NCI-H1930 (cell line): ENCODE results near the gene ZNF469.

ENCODE experiments used
- DNase-seq, 2 experiments: peaks; one replicate each; lab custom pipeline; 2025; lab: John Stamatoyannopoulos, UW

The ZNF469 gene

GRCh38 chr16:88424587-88425235 is 42.0 kb downstream of the ZNF469 start:
- no peak for DNase-seq

GRCh38 chr16:88426018-88426417 is 43.3 kb downstream of the ZNF469 start:
- no peak for DNase-seq

- no peak for DNase-seq
These were observed 44.6 kb downstream of the ZNF469 start for GRCh38 chr16:88427376-88427775.

GRCh38 chr16:88428156-88428555 is 45.4 kb downstream of the ZNF469 start:
- no peak for DNase-seq

- DNase-seq = no peak
These were observed 46.0 kb downstream of the ZNF469 start for GRCh38 chr16:88428616-88429386.

- DNase-seq = no peak
These were observed 46.8 kb downstream of the ZNF469 start for GRCh38 chr16:88429387-88430184.

GRCh38 chr16:88430185-88430523 is 47.4 kb downstream of the ZNF469 start:
- no peak for DNase-seq

- no peak for DNase-seq
These were observed 48.0 kb downstream of the ZNF469 start for GRCh38 chr16:88430524-88431446.

GRCh38 chr16:88431651-88432050 is 48.9 kb downstream of the ZNF469 start:
- no peak for DNase-seq

GRCh38 chr16:88432174-88432573 is 49.4 kb downstream of the ZNF469 start:
- DNase-seq = no peak
